HepG2 (cell line): ENCODE results near the gene SLC16A5. TPM values are rescaled to one million over a fixed set of nuclear protein-coding genes. Genes with fewer than 3 reads are reported as not detected.
A peak's percentile ranks its signal among the peaks of the same experiment; 100 is the strongest.

Experiments
- ATAC-seq: fragments of 200-7000 bp; cut with Tn5 transposase; 3 replicates; pipeline ENCODE4 v1.9.1; 2020; ENCODE audit warnings: mild to moderate bottlenecking, moderate library complexity
- BruUV-seq: library from RNA; stranded (reverse); fragments of 400-500 nt; replicated peaks from 2 replicates; lab custom pipeline; 2021; lab: Mats Ljungman, UMichigan
- CTCF ChIA-PET: fragments of 300-600 bp; formaldehyde crosslinking; extraction: SDS; loops from one replicate; lab custom pipeline; 2021; ENCODE audit warnings: low total read pairs, inconsistent platforms, low intra/inter-chr PET ratio; lab: Yijun Ruan, JAX
- POLR2A ChIA-PET: fragments of 350-600 bp; sonication (Branson Sonifier 250); formaldehyde crosslinking; loops from one replicate; lab custom pipeline; 2020; ENCODE audit warnings: antibody characterized with exemption, inconsistent platforms; lab: Yijun Ruan, JAX
- DNase-seq: peaks from one replicate; pipeline ENCODE4 v3.0.0-alpha.2; 2015; ENCODE audit warnings: low spot score
- FAIRE-seq: peaks from 3 replicates; lab custom pipeline; 2011; peaks lifted over from hg19 to GRCh38; lab: Jason Lieb, UNC
- H2AFZ ChIP-seq: one replicate; pipeline ENCODE4 v1.6.1; 2011; ENCODE audit warnings: low read length, inconsistent platforms
- H3K27ac ChIP-seq: fragments of 300-600 bp; 3 replicates; pipeline ENCODE4 v1.8.0; 2011; ENCODE audit warnings: mixed run types, mild to moderate bottlenecking, mixed read lengths, low read length, inconsistent platforms; ENCODE audit not compliant: insufficient read depth; ENCODE audit errors: extremely low read length
- H3K27me3 ChIP-seq, 2 experiments: fragments of 200-600 bp in 1 of 2; 2 replicates in 1 of 2; 3 replicates in 1 of 2; pipeline versions ENCODE4 v1.6.0 to v1.8.0; 2011; ENCODE audit warnings: low read length in 2 of 2, mild to moderate bottlenecking in 2 of 2, moderate library complexity in 2 of 2, inconsistent platforms in 1 of 2; ENCODE audit not compliant: insufficient read depth in 2 of 2, control insufficient read depth in 1 of 2
- H3K36me3 ChIP-seq, 2 experiments: fragments of 200-600 bp in 1 of 2; replicated peaks in 1 of 2; 2 replicates in 1 of 2; 3 replicates in 1 of 2; pipeline versions ENCODE4 v1.5.1 to v1.8.0; 2011; ENCODE audit warnings: low read length in 2 of 2, inconsistent platforms in 1 of 2; ENCODE audit not compliant: insufficient read depth in 2 of 2, control insufficient read depth in 1 of 2
- H3K4me1 ChIP-seq: 2 replicates; pipeline ENCODE4 v1.5.1; 2012; ENCODE audit warnings: low read length, inconsistent platforms; ENCODE audit not compliant: insufficient read depth
- H3K4me2 ChIP-seq: 2 replicates; pipeline ENCODE4 v1.6.0; 2011; ENCODE audit warnings: low read depth, low read length, inconsistent platforms
- H3K4me3 ChIP-seq, 3 experiments: fragments of 200-600 bp in 1 of 3; sonication (generic), shearing (Covaris generic) in 1 of 3; replicated peaks in 1 of 3; 2 replicates each; pipeline ENCODE4 v1.5.1; 2011 to 2016; ENCODE audit warnings: low read length in 3 of 3, inconsistent platforms in 2 of 3, low read depth in 2 of 3, mild to moderate bottlenecking in 2 of 3, control low read depth in 1 of 3, mixed read lengths in 1 of 3; ENCODE audit not compliant: insufficient read depth in 1 of 3
- H3K79me2 ChIP-seq: one replicate; pipeline ENCODE4 v1.6.1; 2011; ENCODE audit warnings: low read length, inconsistent platforms; ENCODE audit not compliant: insufficient read depth
- H3K9ac ChIP-seq: 2 replicates; pipeline ENCODE4 v1.6.0; 2011; ENCODE audit warnings: mild to moderate bottlenecking, low read depth, low read length, inconsistent platforms; ENCODE audit not compliant: insufficient read depth
- H3K9me3 ChIP-seq: 2 replicates; pipeline ENCODE4 v1.5.1; 2012; ENCODE audit warnings: mild to moderate bottlenecking, low read length
- H4K20me1 ChIP-seq: 2 replicates; pipeline ENCODE4 v1.6.0; 2011; ENCODE audit warnings: inconsistent platforms, mild to moderate bottlenecking, low read length, moderate library complexity; ENCODE audit not compliant: insufficient read depth
- RBFOX2 ChIP-seq: fragments of 200-400 bp; formaldehyde crosslinking; IDR thresholded peaks from 2 replicates; pipeline ENCODE4 v1.6.1; 2017; ENCODE audit warnings: low read depth, mild to moderate bottlenecking, low read length
- WGBS: methylation state at CpG from one replicate; pipeline ENCODE4 v1.1.6; 2017; ENCODE audit warnings: low lambda C conversion rate; 5-methylcytosine and 5-hydroxymethylcytosine counted together
- in situ Hi-C: cut with HindIII; loops from 2 replicates; pipeline ENCODE4 v1.10.0; 2017; ENCODE audit warnings: low pct_unique_long_range_greater_than_20kb; ENCODE audit not compliant: extremely low pct_ligation_motif_present
- intact Hi-C: fragments of 100-400 bp; cut with micrococcal nuclease; formaldehyde crosslinking; loops from one replicate; pipeline ENCODE4 v1.10.0; 2022; ENCODE audit not compliant: unreplicated experiment
- polyA plus RNA-seq, 8 experiments: library from polyadenylated mRNA; depleted of rRNA in 3 of 8; stranded (reverse) in 7 of 8; unstranded in 1 of 8; fragments of >200 nt; fragmentation: Illumina TruSeq in 4 of 8; extraction: Trizol in 4 of 8; gene quantifications; 2 replicates each; pipeline versions ENCODE4 v1.2.1 to v1.2.3, GENCODE V29; 2011 to 2016; ENCODE audit warnings: low read depth in 4 of 8, missing spikeins in 1 of 8, mixed read lengths in 1 of 8; ENCODE audit not compliant: insufficient read depth in 1 of 8
- total RNA-seq, 5 experiments: library from RNA; depleted of rRNA; stranded (reverse); fragments of >200 nt; fragmentation: Illumina TruSeq; extraction: Trizol; gene quantifications; 2 replicates each; pipeline ENCODE4 v1.2.3, GENCODE V29; 2016; ENCODE audit warnings: low read depth in 1 of 5
- TF ChIP-seq, protein P1 (sequence below): sonication (generic); formaldehyde crosslinking; IDR thresholded peaks from 2 replicates; pipeline ENCODE4 v1.4.0; 2020; ENCODE audit warnings: missing genetic modification reagents

SLC16A5 gene
- total and polyA plus RNA-seq, 2 of the 13 experiments (the other 11 are each of a cell fraction or from before 2014, with no cell fraction given): 0.69 to 5.6 TPM

GRCh38 chr17:75144816-75145512, 57.2 kb downstream of the SLC16A5 start:
- Histone ChIP-seq H3K9me3 (no peaks in the 10 kb centered on the region), H3K79me2 (peaks cover 15% of the 10 kb centered on the region), H4K20me1 (no peaks in the 10 kb centered on the region), H3K4me2 (no peak overlapping the region), H3K9ac (no peak overlapping the region), H3K4me3 (no peak overlapping the region), H3K36me3 (peaks cover 42 to 84% of the 10 kb centered on the region in 2 experiments), H3K27ac (no peak overlapping the region), H2AFZ (no peak overlapping the region), H3K4me1 (peaks cover 14% of the 10 kb centered on the region), H3K27me3 (no peaks in the 10 kb centered on the region)
- POLR2A ChIA-PET: interaction anchor here (1.3 to 1.8 kb wide), 2 partner anchors 10 to 13 kb away, joined by 5 to 6 read pairs; partner anchors contain the start of genes JPT1 and NT5C
- TF ChIP-seq, protein P1, sequence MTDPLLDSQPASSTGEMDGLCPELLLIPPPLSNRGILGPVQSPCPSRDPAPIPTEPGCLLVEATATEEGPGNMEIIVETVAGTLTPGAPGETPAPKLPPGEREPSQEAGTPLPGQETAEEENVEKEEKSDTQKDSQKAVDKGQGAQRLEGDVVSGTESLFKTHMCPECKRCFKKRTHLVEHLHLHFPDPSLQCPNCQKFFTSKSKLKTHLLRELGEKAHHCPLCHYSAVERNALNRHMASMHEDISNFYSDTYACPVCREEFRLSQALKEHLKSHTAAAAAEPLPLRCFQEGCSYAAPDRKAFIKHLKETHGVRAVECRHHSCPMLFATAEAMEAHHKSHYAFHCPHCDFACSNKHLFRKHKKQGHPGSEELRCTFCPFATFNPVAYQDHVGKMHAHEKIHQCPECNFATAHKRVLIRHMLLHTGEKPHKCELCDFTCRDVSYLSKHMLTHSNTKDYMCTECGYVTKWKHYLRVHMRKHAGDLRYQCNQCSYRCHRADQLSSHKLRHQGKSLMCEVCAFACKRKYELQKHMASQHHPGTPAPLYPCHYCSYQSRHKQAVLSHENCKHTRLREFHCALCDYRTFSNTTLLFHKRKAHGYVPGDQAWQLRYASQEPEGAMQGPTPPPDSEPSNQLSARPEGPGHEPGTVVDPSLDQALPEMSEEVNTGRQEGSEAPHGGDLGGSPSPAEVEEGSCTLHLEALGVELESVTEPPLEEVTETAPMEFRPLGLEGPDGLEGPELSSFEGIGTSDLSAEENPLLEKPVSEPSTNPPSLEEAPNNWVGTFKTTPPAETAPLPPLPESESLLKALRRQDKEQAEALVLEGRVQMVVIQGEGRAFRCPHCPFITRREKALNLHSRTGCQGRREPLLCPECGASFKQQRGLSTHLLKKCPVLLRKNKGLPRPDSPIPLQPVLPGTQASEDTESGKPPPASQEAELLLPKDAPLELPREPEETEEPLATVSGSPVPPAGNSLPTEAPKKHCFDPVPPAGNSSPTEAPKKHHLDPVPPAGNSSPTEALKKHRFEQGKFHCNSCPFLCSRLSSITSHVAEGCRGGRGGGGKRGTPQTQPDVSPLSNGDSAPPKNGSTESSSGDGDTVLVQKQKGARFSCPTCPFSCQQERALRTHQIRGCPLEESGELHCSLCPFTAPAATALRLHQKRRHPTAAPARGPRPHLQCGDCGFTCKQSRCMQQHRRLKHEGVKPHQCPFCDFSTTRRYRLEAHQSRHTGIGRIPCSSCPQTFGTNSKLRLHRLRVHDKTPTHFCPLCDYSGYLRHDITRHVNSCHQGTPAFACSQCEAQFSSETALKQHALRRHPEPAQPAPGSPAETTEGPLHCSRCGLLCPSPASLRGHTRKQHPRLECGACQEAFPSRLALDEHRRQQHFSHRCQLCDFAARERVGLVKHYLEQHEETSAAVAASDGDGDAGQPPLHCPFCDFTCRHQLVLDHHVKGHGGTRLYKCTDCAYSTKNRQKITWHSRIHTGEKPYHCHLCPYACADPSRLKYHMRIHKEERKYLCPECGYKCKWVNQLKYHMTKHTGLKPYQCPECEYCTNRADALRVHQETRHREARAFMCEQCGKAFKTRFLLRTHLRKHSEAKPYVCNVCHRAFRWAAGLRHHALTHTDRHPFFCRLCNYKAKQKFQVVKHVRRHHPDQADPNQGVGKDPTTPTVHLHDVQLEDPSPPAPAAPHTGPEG (CRISPR knock-in tag): no peak
- 0 out of 2 replicates have a peak, but pooled peaks have one; percentile 26 for TF ChIP-seq RBFOX2
- BruUV-seq: no TSS peak
- CTCF ChIA-PET: no interaction called here
- ATAC-seq (no peak), DNase-seq (no peak), FAIRE-seq (no peak)
- in situ Hi-C loops (no loop called here), intact Hi-C loops (no loop called here)
- 96% methylated on average over 11 of the region's 11 CpGs for WGBS
